HepG2 (cell line): ENCODE results near the gene SOX9.

Experiments
- EZH2 ChIP-seq: conservative IDR thresholded peaks from 2 replicates; pipeline ENCODE4 v1.6.1; 2012; ENCODE audit warnings: mild to moderate bottlenecking, low read depth, low read length, moderate library complexity
- IRF2 ChIP-seq: IDR thresholded peaks from 2 replicates; pipeline ENCODE4 v1.6.1; 2018; ENCODE audit warnings: missing genetic modification reagents, missing compliant biosample characterization
- MAFF ChIP-seq: IDR thresholded peaks from 2 replicates; pipeline ENCODE4 v1.6.1; 2011; ENCODE audit warnings: low read depth, low read length, improper control_type of control experiment
- MTF1 ChIP-seq: sonication (generic); formaldehyde crosslinking; IDR thresholded peaks from 2 replicates; pipeline ENCODE4 v1.5.0; 2020; ENCODE audit warnings: missing genetic modification reagents
- ZNF501 ChIP-seq: sonication (generic); formaldehyde crosslinking; IDR thresholded peaks from 2 replicates; pipeline ENCODE4 v1.5.1; 2020; ENCODE audit warnings: mild to moderate bottlenecking, moderate library complexity, missing genetic modification reagents
- ZNF746 ChIP-seq: sonication (generic); formaldehyde crosslinking; IDR thresholded peaks from 2 replicates; pipeline ENCODE4 v1.8.0; 2022; ENCODE audit warnings: mild to moderate bottlenecking, missing genetic modification reagents
- ZNF780A ChIP-seq: sonication (generic); formaldehyde crosslinking; IDR thresholded peaks from 2 replicates; pipeline ENCODE4 v1.8.0; 2022; ENCODE audit warnings: mild to moderate bottlenecking, missing genetic modification reagents, moderate library complexity
- TF ChIP-seq, protein P1 (sequence below): sonication (generic); formaldehyde crosslinking; IDR thresholded peaks from 2 replicates; pipeline ENCODE4 v1.5.0; 2020; ENCODE audit warnings: mild to moderate bottlenecking, missing genetic modification reagents, moderate library complexity
- TF ChIP-seq, protein P2 (sequence below): fragments of 450-650 bp; IDR thresholded peaks from 2 replicates; pipeline ENCODE4 v1.6.1; 2016

DNA sequence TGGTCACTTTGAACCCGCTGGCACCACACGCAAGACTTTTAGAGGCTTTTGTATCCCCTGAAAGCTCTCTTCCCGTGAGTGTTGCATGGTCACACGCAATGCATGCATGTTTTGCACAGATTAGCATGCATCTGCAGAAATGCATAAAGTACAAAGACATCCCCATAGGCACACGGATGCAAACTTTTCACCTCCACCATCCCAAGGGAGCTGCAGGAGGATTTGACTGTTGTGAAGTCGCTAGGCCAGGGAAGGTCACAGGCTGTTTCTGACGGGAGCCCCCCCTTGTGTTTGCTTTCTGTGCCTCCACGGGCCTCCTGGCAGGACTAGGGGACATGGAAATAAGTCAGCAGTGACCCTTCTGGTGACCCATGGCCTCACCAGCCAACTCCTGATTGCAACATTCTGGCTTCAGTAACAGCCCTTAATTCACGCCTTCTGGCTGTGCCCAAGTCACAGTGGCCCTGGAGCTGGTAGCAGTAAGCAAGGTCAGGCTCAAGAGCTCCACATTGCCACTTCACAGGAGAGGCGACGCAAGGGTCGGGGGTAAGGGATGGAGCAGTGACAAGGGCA is 45.1 kb downstream of the SOX9 start:
- TF ChIP-seq, protein P1, sequence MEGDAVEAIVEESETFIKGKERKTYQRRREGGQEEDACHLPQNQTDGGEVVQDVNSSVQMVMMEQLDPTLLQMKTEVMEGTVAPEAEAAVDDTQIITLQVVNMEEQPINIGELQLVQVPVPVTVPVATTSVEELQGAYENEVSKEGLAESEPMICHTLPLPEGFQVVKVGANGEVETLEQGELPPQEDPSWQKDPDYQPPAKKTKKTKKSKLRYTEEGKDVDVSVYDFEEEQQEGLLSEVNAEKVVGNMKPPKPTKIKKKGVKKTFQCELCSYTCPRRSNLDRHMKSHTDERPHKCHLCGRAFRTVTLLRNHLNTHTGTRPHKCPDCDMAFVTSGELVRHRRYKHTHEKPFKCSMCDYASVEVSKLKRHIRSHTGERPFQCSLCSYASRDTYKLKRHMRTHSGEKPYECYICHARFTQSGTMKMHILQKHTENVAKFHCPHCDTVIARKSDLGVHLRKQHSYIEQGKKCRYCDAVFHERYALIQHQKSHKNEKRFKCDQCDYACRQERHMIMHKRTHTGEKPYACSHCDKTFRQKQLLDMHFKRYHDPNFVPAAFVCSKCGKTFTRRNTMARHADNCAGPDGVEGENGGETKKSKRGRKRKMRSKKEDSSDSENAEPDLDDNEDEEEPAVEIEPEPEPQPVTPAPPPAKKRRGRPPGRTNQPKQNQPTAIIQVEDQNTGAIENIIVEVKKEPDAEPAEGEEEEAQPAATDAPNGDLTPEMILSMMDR: 0 out of 2 replicates have a peak, but pooled peaks have one; percentile 8
- TF ChIP-seq, protein P2, sequence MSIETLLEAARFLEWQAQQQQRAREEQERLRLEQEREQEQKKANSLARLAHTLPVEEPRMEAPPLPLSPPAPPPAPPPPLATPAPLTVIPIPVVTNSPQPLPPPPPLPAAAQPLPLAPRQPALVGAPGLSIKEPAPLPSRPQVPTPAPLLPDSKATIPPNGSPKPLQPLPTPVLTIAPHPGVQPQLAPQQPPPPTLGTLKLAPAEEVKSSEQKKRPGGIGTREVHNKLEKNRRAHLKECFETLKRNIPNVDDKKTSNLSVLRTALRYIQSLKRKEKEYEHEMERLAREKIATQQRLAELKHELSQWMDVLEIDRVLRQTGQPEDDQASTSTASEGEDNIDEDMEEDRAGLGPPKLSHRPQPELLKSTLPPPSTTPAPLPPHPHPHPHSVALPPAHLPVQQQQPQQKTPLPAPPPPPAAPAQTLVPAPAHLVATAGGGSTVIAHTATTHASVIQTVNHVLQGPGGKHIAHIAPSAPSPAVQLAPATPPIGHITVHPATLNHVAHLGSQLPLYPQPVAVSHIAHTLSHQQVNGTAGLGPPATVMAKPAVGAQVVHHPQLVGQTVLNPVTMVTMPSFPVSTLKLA: no peak
- no peak for TF ChIP-seq MAFF
- TF ChIP-seq MTF1 (CRISPR knock-in tag): no peak
- TF ChIP-seq ZNF501 (CRISPR knock-in tag): no peak
- TF ChIP-seq IRF2 (CRISPR knock-in tag): no peak
- TF ChIP-seq ZNF780A (CRISPR knock-in tag): no peak
- no peak for TF ChIP-seq EZH2
- no peak for TF ChIP-seq ZNF746 (CRISPR knock-in tag)
